MCF 10A (cell line): ENCODE data around the gene TMEM243. TPM values are rescaled to one million over a fixed set of nuclear protein-coding genes. Genes with fewer than 3 reads are reported as not detected.

Source experiments
- BruUV-seq: library from RNA; stranded (reverse); fragments of 400-500 nt; replicated peaks from 2 replicates; lab custom pipeline; 2021; lab: Mats Ljungman, UMichigan
- CTCF ChIA-PET: fragments of 300-600 bp; sonication (Branson Sonifier 250); formaldehyde crosslinking; extraction: SDS; loops from one replicate; lab custom pipeline; 2021; ENCODE audit warnings: antibody characterized with exemption, inconsistent platforms; lab: Yijun Ruan, JAX
- POLR2A ChIA-PET: fragments of 300-600, 350-650 bp; sonication (Branson Sonifier 250); formaldehyde crosslinking; extraction: SDS; loops from one replicate; lab custom pipeline; 2020; ENCODE audit warnings: antibody characterized with exemption, inconsistent platforms; lab: Yijun Ruan, JAX
- DNase-seq: peaks from one replicate; pipeline ENCODE4 v3.0.0-alpha.2; 2018; ENCODE audit not compliant: unreplicated experiment
- H3K27ac Mint-ChIP-seq: one replicate; pipeline ENCODE4 v1.8.0; 2022; ENCODE audit warnings: mild to moderate bottlenecking, low read depth, mixed read lengths; ENCODE audit not compliant: unreplicated experiment
- H3K27me3 Mint-ChIP-seq: one replicate; pipeline ENCODE4 v1.8.0; 2022; ENCODE audit warnings: mixed read lengths; ENCODE audit not compliant: insufficient read depth, unreplicated experiment
- H3K36me3 Mint-ChIP-seq: one replicate; pipeline ENCODE4 v1.8.0; 2022; ENCODE audit warnings: mild to moderate bottlenecking, moderate library complexity, mixed read lengths; ENCODE audit not compliant: insufficient read depth, unreplicated experiment
- H3K4me1 Mint-ChIP-seq: one replicate; pipeline ENCODE4 v1.8.0; 2022; ENCODE audit warnings: mixed read lengths; ENCODE audit not compliant: insufficient read depth, unreplicated experiment
- H3K4me3 Mint-ChIP-seq: one replicate; pipeline ENCODE4 v1.8.0; 2022; ENCODE audit warnings: mild to moderate bottlenecking, moderate library complexity, mixed read lengths; ENCODE audit not compliant: unreplicated experiment
- H3K9me3 Mint-ChIP-seq: one replicate; pipeline ENCODE4 v1.8.0; 2022; ENCODE audit warnings: mixed read lengths; ENCODE audit not compliant: unreplicated experiment
- CTCF ChIP-seq: fragments of 200-600 bp; IDR thresholded peaks from one replicate; pipeline ENCODE4 v1.8.0; 2022; ENCODE audit warnings: antibody characterized with exemption, mild to moderate bottlenecking; ENCODE audit not compliant: unreplicated experiment
- intact Hi-C: fragments of 100-400 bp; cut with micrococcal nuclease; formaldehyde crosslinking; loops from 2 replicates; pipeline ENCODE4 v1.14.1; 2022
- total RNA-seq: library from RNA; stranded (reverse); gene quantifications from 2 replicates; pipeline ENCODE4 v1.2.3, GENCODE V29; 2022

TMEM243 gene
- total RNA-seq, 1 experiment from 2014 or later: 23.0 TPM

- TF ChIP-seq CTCF: no peak
- intact Hi-C loops: loop anchor here (2.0 kb wide), 1 partner anchor 21 kb away; no protein-coding TSS in a partner anchor
- no peak for DNase-seq
- ChIA-PET CTCF (interaction anchor here (1.5 kb wide), 1 partner anchor 9 kb away, joined by 4 read pairs; no protein-coding TSS in a partner anchor), POLR2A (no interaction called here)
- Mint-ChIP-seq H3K4me3 (no peak overlapping the region), H3K27ac (no peak overlapping the region), H3K27me3 (no peaks in the 10 kb centered on the region), H3K36me3 (peaks cover 77% of the 10 kb centered on the region), H3K4me1 (no peaks in the 10 kb centered on the region), H3K9me3 (no peaks in the 10 kb centered on the region)
- no TSS peak for BruUV-seq
Observed at GRCh38 chr7:87193912-87194311, 25.6 kb downstream of the TMEM243 start.

- BruUV-seq: no TSS peak
- TF ChIP-seq CTCF: no peak
- ChIA-PET POLR2A (interaction anchor here (1.2 kb wide), 1 partner anchor 17 kb away, joined by 4 read pairs; no protein-coding TSS in a partner anchor), CTCF (interaction anchor here (0.7 to 1.5 kb wide), 2 partner anchors 21 to 266 kb away, joined by 5 to 7 read pairs; no protein-coding TSS in a partner anchor)
- Mint-ChIP-seq H3K27ac (no peak overlapping the region), H3K9me3 (no peaks in the 10 kb centered on the region), H3K4me3 (no peak overlapping the region), H3K36me3 (peaks cover 85% of the 10 kb centered on the region), H3K27me3 (no peaks in the 10 kb centered on the region), H3K4me1 (no peaks in the 10 kb centered on the region)
- intact Hi-C loops: no loop called here
- DNase-seq: no peak
Observed at GRCh38 chr7:87192784-87193487, 26.6 kb downstream of the TMEM243 start.

- no peak for DNase-seq
- H3K9me3 Mint-ChIP-seq: no peaks in the 10 kb centered on the region
- H3K27ac Mint-ChIP-seq: no peak overlapping the region
- H3K4me3 Mint-ChIP-seq: no peak overlapping the region
- intact Hi-C loops: no loop called here
- TF ChIP-seq CTCF: no peak
- ChIA-PET POLR2A (interaction anchor here (0.7 to 1.1 kb wide), 2 partner anchors 18 to 793 kb away, joined by 3 read pairs; no protein-coding TSS in a partner anchor), CTCF (interaction anchor here (0.9 kb wide), 1 partner anchor 47 kb away, joined by 3 read pairs; no protein-coding TSS in a partner anchor)
- H3K36me3 Mint-ChIP-seq: peaks cover 82% of the 10 kb centered on the region
- no peaks in the 10 kb centered on the region for H3K4me1 Mint-ChIP-seq
- BruUV-seq: no TSS peak
- no peaks in the 10 kb centered on the region for H3K27me3 Mint-ChIP-seq
Observed at GRCh38 chr7:87190783-87191182, 28.7 kb downstream of the TMEM243 start.

GRCh38 chr7:87188930-87189329 lies 30.6 kb downstream of the TMEM243 start:
- Mint-ChIP-seq H3K4me3 (no peak overlapping the region), H3K4me1 (no peaks in the 10 kb centered on the region), H3K27me3 (no peaks in the 10 kb centered on the region), H3K9me3 (no peaks in the 10 kb centered on the region), H3K27ac (no peak overlapping the region), H3K36me3 (peaks cover 82% of the 10 kb centered on the region)
- POLR2A ChIA-PET: no interaction called here
- no peak for TF ChIP-seq CTCF
- CTCF ChIA-PET: no interaction called here
- intact Hi-C loops: no loop called here
- no TSS peak for BruUV-seq
- no peak for DNase-seq
